ENCODE data around the gene CD300A.

- TF ChIP-seq CTCF (IDR thresholded peaks at IDR 0.05) (no peak), POLR2A (IDR thresholded peaks at IDR 0.05) (no peak)
These were observed 65.7 kb downstream of the CD300A start for GRCh38 chr17:74532115-74532514.
